ENCODE measurements around the gene TBXAS1. TPM values are rescaled to one million over a fixed set of nuclear protein-coding genes. Genes with fewer than 3 reads are reported as not detected.
"Not testable (repeated sequence)": the region's sequence is repeated elsewhere in the genome, so short reads cannot be mapped to it uniquely, and the experiment has no call there.

The TBXAS1 gene
- total RNA-seq, 1 donor from 2014 or later: not detected

GRCh38 chr7:139829775-139830117, 682 bp downstream of the TBXAS1 start:
- TF ChIP-seq, protein P1, sequence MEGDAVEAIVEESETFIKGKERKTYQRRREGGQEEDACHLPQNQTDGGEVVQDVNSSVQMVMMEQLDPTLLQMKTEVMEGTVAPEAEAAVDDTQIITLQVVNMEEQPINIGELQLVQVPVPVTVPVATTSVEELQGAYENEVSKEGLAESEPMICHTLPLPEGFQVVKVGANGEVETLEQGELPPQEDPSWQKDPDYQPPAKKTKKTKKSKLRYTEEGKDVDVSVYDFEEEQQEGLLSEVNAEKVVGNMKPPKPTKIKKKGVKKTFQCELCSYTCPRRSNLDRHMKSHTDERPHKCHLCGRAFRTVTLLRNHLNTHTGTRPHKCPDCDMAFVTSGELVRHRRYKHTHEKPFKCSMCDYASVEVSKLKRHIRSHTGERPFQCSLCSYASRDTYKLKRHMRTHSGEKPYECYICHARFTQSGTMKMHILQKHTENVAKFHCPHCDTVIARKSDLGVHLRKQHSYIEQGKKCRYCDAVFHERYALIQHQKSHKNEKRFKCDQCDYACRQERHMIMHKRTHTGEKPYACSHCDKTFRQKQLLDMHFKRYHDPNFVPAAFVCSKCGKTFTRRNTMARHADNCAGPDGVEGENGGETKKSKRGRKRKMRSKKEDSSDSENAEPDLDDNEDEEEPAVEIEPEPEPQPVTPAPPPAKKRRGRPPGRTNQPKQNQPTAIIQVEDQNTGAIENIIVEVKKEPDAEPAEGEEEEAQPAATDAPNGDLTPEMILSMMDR (IDR thresholded peaks at IDR 0.05; ENCODE audit: partially characterized antibody, unreplicated experiment): no peak
- no peaks in the 10 kb centered on the region for H3K9me3 Mint-ChIP-seq (ENCODE audit: unreplicated experiment)
- no peak for DNase-seq
- no peak overlapping the region for H3K4me3 Mint-ChIP-seq (ENCODE audit: unreplicated experiment)
- H3K27me3 Mint-ChIP-seq (ENCODE audit: unreplicated experiment): peaks cover 4% of the 10 kb centered on the region
- H3K4me1 Mint-ChIP-seq (ENCODE audit: low read depth, unreplicated experiment): peaks cover 2% of the 10 kb centered on the region
- peaks cover 4% of the 10 kb centered on the region for H3K36me3 Mint-ChIP-seq (ENCODE audit: unreplicated experiment)
- H3K27ac Mint-ChIP-seq (ENCODE audit: unreplicated experiment): no peak overlapping the region

GRCh38 chr7:139830292-139830691, 1.2 kb downstream of the TBXAS1 start:
- TF ChIP-seq, protein P1 (IDR thresholded peaks at IDR 0.05; ENCODE audit: partially characterized antibody, unreplicated experiment): no peak
- Mint-ChIP-seq H3K4me1 (ENCODE audit: low read depth, unreplicated experiment) (peaks cover 2% of the 10 kb centered on the region), H3K4me3 (ENCODE audit: unreplicated experiment) (no peak overlapping the region), H3K27ac (ENCODE audit: unreplicated experiment) (no peak overlapping the region), H3K36me3 (ENCODE audit: unreplicated experiment) (peaks cover 4% of the 10 kb centered on the region), H3K27me3 (ENCODE audit: unreplicated experiment) (peaks cover 4% of the 10 kb centered on the region), H3K9me3 (ENCODE audit: unreplicated experiment) (no peaks in the 10 kb centered on the region)
- DNase-seq: no peak

- no peak overlapping the region for H3K4me3 Mint-ChIP-seq (ENCODE audit: unreplicated experiment)
- H3K9me3 Mint-ChIP-seq (ENCODE audit: unreplicated experiment): peaks cover 2% of the 10 kb centered on the region
- H3K27me3 Mint-ChIP-seq (ENCODE audit: unreplicated experiment): peaks cover 3% of the 10 kb centered on the region
- no peak for DNase-seq
- no peak overlapping the region for H3K27ac Mint-ChIP-seq (ENCODE audit: unreplicated experiment)
- TF ChIP-seq, protein P1 (IDR thresholded peaks at IDR 0.05; ENCODE audit: partially characterized antibody, unreplicated experiment): no peak
- H3K4me1 Mint-ChIP-seq (ENCODE audit: low read depth, unreplicated experiment): peaks cover 2% of the 10 kb centered on the region
- peaks cover 4% of the 10 kb centered on the region for H3K36me3 Mint-ChIP-seq (ENCODE audit: unreplicated experiment)
Measured at GRCh38 chr7:139830782-139831501, 1.9 kb downstream of the TBXAS1 start.

- not testable (repeated sequence) for H3K27me3 Mint-ChIP-seq (ENCODE audit: unreplicated experiment); H3K9me3 Mint-ChIP-seq (ENCODE audit: unreplicated experiment); H3K36me3 Mint-ChIP-seq (ENCODE audit: unreplicated experiment); H3K27ac Mint-ChIP-seq (ENCODE audit: unreplicated experiment); DNase-seq; H3K4me1 Mint-ChIP-seq (ENCODE audit: low read depth, unreplicated experiment); H3K4me3 Mint-ChIP-seq (ENCODE audit: unreplicated experiment)
Measured at GRCh38 chr7:139835848-139836247, 6.8 kb downstream of the TBXAS1 start.

GRCh38 chr7:139837291-139837690, 8.2 kb downstream of the TBXAS1 start:
- not testable (repeated sequence) for H3K4me3 Mint-ChIP-seq (ENCODE audit: unreplicated experiment); H3K27ac Mint-ChIP-seq (ENCODE audit: unreplicated experiment); H3K4me1 Mint-ChIP-seq (ENCODE audit: low read depth, unreplicated experiment); H3K9me3 Mint-ChIP-seq (ENCODE audit: unreplicated experiment); H3K36me3 Mint-ChIP-seq (ENCODE audit: unreplicated experiment); DNase-seq; H3K27me3 Mint-ChIP-seq (ENCODE audit: unreplicated experiment)

DNA sequence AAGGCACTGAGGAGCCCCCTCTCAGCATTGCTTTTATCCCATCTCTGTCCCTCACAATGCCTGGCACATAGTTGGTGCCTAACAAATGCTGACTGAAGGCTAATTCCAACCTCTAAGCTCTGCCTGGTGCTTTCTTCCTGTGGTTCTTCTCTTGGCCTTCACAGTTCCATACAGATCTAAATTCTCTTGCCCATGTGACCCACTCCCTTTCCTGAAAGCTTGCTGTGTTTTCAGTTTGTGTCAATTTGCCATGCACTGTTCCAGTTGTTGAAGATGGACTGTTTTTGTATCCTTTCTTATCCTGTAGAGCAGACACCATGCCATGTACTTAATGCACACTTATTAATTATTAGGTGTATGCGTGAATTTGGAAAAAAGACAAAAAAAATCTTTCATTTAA, 9.2 kb downstream of the TBXAS1 start:
- peaks cover 6% of the 10 kb centered on the region for H3K36me3 Mint-ChIP-seq (ENCODE audit: unreplicated experiment)
- TF ChIP-seq, protein P1 (IDR thresholded peaks at IDR 0.05; ENCODE audit: partially characterized antibody, unreplicated experiment): no peak
- peaks cover 2% of the 10 kb centered on the region for H3K9me3 Mint-ChIP-seq (ENCODE audit: unreplicated experiment)
- no peaks in the 10 kb centered on the region for H3K27me3 Mint-ChIP-seq (ENCODE audit: unreplicated experiment)
- no peak overlapping the region for H3K4me3 Mint-ChIP-seq (ENCODE audit: unreplicated experiment)
- DNase-seq: no peak
- H3K27ac Mint-ChIP-seq (ENCODE audit: unreplicated experiment): no peak overlapping the region
- no peaks in the 10 kb centered on the region for H3K4me1 Mint-ChIP-seq (ENCODE audit: low read depth, unreplicated experiment)

All from glutamatergic neuron (in vitro differentiated cells).